ENCODE measurements around the gene SHROOM3.

The SHROOM3 gene

GRCh38 chr4:76494243-76494642 is 59.2 kb downstream of the SHROOM3 start:
- DNase-seq (ENCODE audit: low read depth) = no peak

GRCh38 chr4:76494871-76495590 is 60.0 kb downstream of the SHROOM3 start:
- no peak for DNase-seq (ENCODE audit: low read depth)

GRCh38 chr4:76498550-76498949 is 63.5 kb downstream of the SHROOM3 start:
- no peak for DNase-seq (ENCODE audit: low read depth)

GRCh38 chr4:76499461-76499860 is 64.4 kb downstream of the SHROOM3 start:
- DNase-seq (ENCODE audit: low read depth) = no peak

- DNase-seq (ENCODE audit: low read depth) = no peak
These were observed 67.9 kb downstream of the SHROOM3 start for GRCh38 chr4:76502886-76503285.

- peak; percentile 58 for DNase-seq (ENCODE audit: low read depth)
These were observed 69.8 kb downstream of the SHROOM3 start for GRCh38 chr4:76504613-76505465.

GRCh38 chr4:76511947-76512346 is 76.9 kb downstream of the SHROOM3 start:
- DNase-seq (ENCODE audit: low read depth) = no peak

GRCh38 chr4:76513482-76513881 is 78.5 kb downstream of the SHROOM3 start:
- DNase-seq (ENCODE audit: low read depth) = no peak

GRCh38 chr4:76514087-76514486 is 79.1 kb downstream of the SHROOM3 start:
- no peak for DNase-seq (ENCODE audit: low read depth)

GRCh38 chr4:76515975-76516843 is 81.2 kb downstream of the SHROOM3 start:
- DNase-seq (ENCODE audit: low read depth) = peak; percentile 24

- DNase-seq (ENCODE audit: low read depth) = no peak
These were observed 83.2 kb downstream of the SHROOM3 start for GRCh38 chr4:76518241-76518640.

GRCh38 chr4:76523593-76523992 is 88.6 kb downstream of the SHROOM3 start:
- DNase-seq (ENCODE audit: low read depth) = no peak

- DNase-seq (ENCODE audit: low read depth) = no peak
These were observed 90.7 kb downstream of the SHROOM3 start for GRCh38 chr4:76525751-76526150.

GRCh38 chr4:76526585-76526990 is 91.6 kb downstream of the SHROOM3 start:
- DNase-seq (ENCODE audit: low read depth) = peak; percentile 22

- no peak for DNase-seq (ENCODE audit: low read depth)
These were observed 92.6 kb downstream of the SHROOM3 start for GRCh38 chr4:76527666-76528065.

GRCh38 chr4:76531597-76531996 is 96.6 kb downstream of the SHROOM3 start:
- DNase-seq (ENCODE audit: low read depth) = no peak

- DNase-seq (ENCODE audit: low read depth) = no peak
These were observed 97.8 kb downstream of the SHROOM3 start for GRCh38 chr4:76532805-76533204.

- no peak for DNase-seq (ENCODE audit: low read depth)
These were observed 98.3 kb downstream of the SHROOM3 start for GRCh38 chr4:76533314-76533713.

- no peak for DNase-seq (ENCODE audit: low read depth)
These were observed 100.8 kb downstream of the SHROOM3 start for GRCh38 chr4:76535603-76536372.

GRCh38 chr4:76536373-76536689 is 101.3 kb downstream of the SHROOM3 start:
- DNase-seq (ENCODE audit: low read depth) = no peak

- DNase-seq (ENCODE audit: low read depth) = no peak
These were observed 103.3 kb downstream of the SHROOM3 start for GRCh38 chr4:76538296-76538695.

GRCh38 chr4:76539979-76540378 is 105.0 kb downstream of the SHROOM3 start:
- peak; percentile 52 for DNase-seq (ENCODE audit: low read depth)

Data from iris pigment epithelial cell (primary cell).